Breast epithelium (tissue), 4 donors: ENCODE measurements around the gene DKK2. TPM values are rescaled to one million over a fixed set of nuclear protein-coding genes. Genes with fewer than 3 reads are reported as not detected.
A peak's percentile ranks its signal among the peaks of the same experiment; 100 is the strongest.

Experiments
- DNase-seq, 2 donors: peaks; one replicate each; pipeline ENCODE4 v3.0.0-alpha.2; 2019; ENCODE audit warnings: low spot score in 2 of 2
- H3K27ac ChIP-seq, 2 donors: fragments of 200-600 bp; sonication (generic) in 1 of 2; one replicate each; pipeline ENCODE4 v1.5.1; 2016 to 2019; ENCODE audit warnings: mild to moderate bottlenecking in 1 of 2
- H3K27me3 ChIP-seq, 2 donors: fragments of 200-600 bp; sonication (generic) in 1 of 2; one replicate each; pipeline versions ENCODE4 v1.5.1 to v1.6.0; 2017 to 2019; ENCODE audit warnings: control low read depth in 1 of 2, mild to moderate bottlenecking in 1 of 2
- H3K36me3 ChIP-seq: fragments of 200-600 bp; one replicate; pipeline ENCODE4 v1.5.1; 2019
- H3K4me1 ChIP-seq, 2 donors: fragments of 200-600 bp; sonication (generic); one replicate each; pipeline ENCODE4 v1.5.1; 2016 to 2019; ENCODE audit warnings: control low read depth in 1 of 2
- H3K4me3 ChIP-seq, 3 donors: fragments of 200-600 bp; sonication (generic); 1 replicate in 2 of 3; 2 replicates in 1 of 3; pipeline ENCODE4 v1.5.1; 2016 to 2019; ENCODE audit warnings: mild to moderate bottlenecking in 3 of 3, moderate library complexity in 2 of 3
- H3K9me3 ChIP-seq, 2 donors: fragments of 200-600 bp; sonication (generic) in 1 of 2; one replicate each; pipeline ENCODE4 v1.5.1; 2016 to 2019; ENCODE audit warnings: control low read depth in 1 of 2
- CTCF ChIP-seq, 3 donors: fragments of 450-650 bp; IDR thresholded peaks; one replicate each; pipeline ENCODE4 v1.5.1; 2016 to 2017; ENCODE audit warnings: antibody characterized with exemption in 3 of 3, mild to moderate bottlenecking in 3 of 3, moderate library complexity in 3 of 3
- POLR2A ChIP-seq: fragments of 450-650 bp; IDR thresholded peaks from one replicate; pipeline ENCODE4 v1.6.1; 2016; ENCODE audit warnings: antibody characterized with exemption, mild to moderate bottlenecking, moderate library complexity
- POLR2AphosphoS5 ChIP-seq, 3 donors: sonication (generic); formaldehyde crosslinking; IDR thresholded peaks; one replicate each; pipeline ENCODE4 v1.6.1; 2017; ENCODE audit warnings: antibody characterized with exemption in 3 of 3
- intact Hi-C: fragments of 100-400 bp; cut with DNase I; formaldehyde crosslinking; loops from one replicate; pipeline ENCODE4 v1.15.1; 2023; ENCODE audit warnings: low total_unique reads
- total RNA-seq, 3 donors: library from RNA; depleted of rRNA; stranded (reverse); fragments of >200 nt; gene quantifications; one replicate each; pipeline ENCODE4 v1.1.0, GENCODE V29; 2016

Gene DKK2
- total RNA-seq, 3 donors from 2014 or later = 1.6 to 5.8 (median 1.6) TPM

DNA sequence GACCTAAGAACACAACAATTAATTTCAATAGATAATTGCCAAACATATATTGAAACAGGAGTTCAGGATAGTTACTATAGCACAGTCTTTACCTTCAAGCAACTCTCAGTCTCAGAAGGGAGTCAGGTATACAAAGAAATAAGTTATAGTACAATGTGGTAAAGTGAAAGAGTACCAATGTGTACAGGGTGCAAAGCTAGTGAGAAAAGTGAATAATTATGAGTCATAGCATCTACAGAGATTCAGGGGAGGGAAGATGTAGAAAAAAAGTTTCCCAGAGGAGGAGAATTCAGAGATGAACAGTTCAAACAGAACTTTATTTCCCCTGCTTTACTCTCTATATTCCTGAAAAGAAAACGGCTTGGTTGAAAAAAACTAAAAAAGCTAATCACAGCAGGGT, 22.7 kb upstream of the DKK2 start:
- no peak overlapping the region for H3K4me3 ChIP-seq
- TF ChIP-seq POLR2AphosphoS5 (IDR thresholded peaks at IDR 0.05) = no peak
- TF ChIP-seq CTCF (IDR thresholded peaks at IDR 0.05) = no peak
- no peak for TF ChIP-seq POLR2A
- no peaks in the 10 kb centered on the region for H3K36me3 ChIP-seq
- H3K27me3 ChIP-seq = no peaks in the 10 kb centered on the region
- intact Hi-C loops = no loop called here
- no peaks in the 10 kb centered on the region for H3K9me3 ChIP-seq
- no peak for DNase-seq
- no peaks in the 10 kb centered on the region for H3K4me1 ChIP-seq
- no peak overlapping the region for H3K27ac ChIP-seq

DNA sequence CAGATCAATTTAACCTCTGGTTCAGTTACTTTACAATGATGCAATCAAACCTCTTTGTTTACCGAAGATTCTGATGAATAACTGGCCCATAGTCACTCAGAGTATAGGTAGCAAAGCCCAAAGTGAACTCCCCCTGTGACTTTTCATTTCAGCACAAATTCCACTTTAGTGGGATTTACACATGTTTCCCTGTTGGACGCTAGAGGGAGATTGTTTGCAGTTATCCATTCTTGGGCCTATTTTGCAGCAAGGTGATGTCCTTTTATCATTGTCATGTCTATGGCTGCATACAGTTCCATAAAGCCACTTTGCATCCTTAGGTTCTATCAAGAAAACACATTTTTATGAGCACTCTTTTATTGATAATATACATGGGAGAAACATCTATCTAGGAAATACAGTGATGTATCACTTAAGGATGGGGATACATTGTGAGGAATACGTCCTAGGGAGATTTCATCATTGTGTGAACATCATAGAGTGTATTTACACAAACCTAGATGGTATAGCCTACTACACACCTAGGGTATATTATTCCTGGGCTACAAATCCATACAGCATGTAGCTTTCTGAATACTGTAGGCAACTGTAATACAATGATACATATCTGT, 14.5 kb upstream of the DKK2 start:
- DNase-seq = no peak
- Histone ChIP-seq H3K4me3 (no peak overlapping the region), H3K4me1 (no peaks in the 10 kb centered on the region), H3K27ac (no peak overlapping the region), H3K36me3 (no peaks in the 10 kb centered on the region), H3K9me3 (peaks cover 0 to 12% of the 10 kb centered on the region in 2 donors), H3K27me3 (no peaks in the 10 kb centered on the region)
- intact Hi-C loops = no loop called here
- TF ChIP-seq POLR2A (no peak), POLR2AphosphoS5 (IDR thresholded peaks at IDR 0.05) (no peak), CTCF (IDR thresholded peaks at IDR 0.05) (peak in 1 of 3 donors; percentile 19)

DNA sequence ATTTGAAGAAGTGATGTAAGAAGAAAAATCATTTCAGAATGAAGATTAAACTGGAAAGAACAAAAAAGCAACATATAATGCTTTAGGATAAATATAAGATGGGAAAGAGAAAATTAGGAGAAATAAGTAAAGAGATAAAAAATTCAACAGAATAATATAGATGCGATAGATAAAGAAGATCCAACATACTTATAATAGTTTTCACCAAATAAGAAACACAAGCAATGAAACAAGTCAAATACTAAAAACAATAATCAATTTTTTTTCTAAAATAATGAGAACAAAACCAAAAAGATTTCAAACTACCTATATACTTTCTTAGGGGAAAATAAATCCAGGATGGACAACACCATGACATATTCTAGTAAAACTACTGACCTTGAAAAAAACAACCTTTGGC, 10.1 kb upstream of the DKK2 start:
- H3K4me3 ChIP-seq = no peak overlapping the region
- H3K4me1 ChIP-seq = no peaks in the 10 kb centered on the region
- H3K27ac ChIP-seq = no peak overlapping the region
- peaks cover 0 to 16% of the 10 kb centered on the region in 2 donors for H3K9me3 ChIP-seq
- intact Hi-C loops = no loop called here
- DNase-seq = no peak
- TF ChIP-seq POLR2A = no peak
- no peak for TF ChIP-seq CTCF (IDR thresholded peaks at IDR 0.05)
- TF ChIP-seq POLR2AphosphoS5 (IDR thresholded peaks at IDR 0.05) = no peak
- H3K36me3 ChIP-seq = no peaks in the 10 kb centered on the region
- H3K27me3 ChIP-seq = no peaks in the 10 kb centered on the region

GRCh38 chr4:107044170-107044569, 8.1 kb upstream of the DKK2 start:
- no peaks in the 10 kb centered on the region for H3K36me3 ChIP-seq
- intact Hi-C loops = no loop called here
- H3K27me3 ChIP-seq = peaks cover 0 to 1% of the 10 kb centered on the region in 2 donors
- H3K4me3 ChIP-seq = no peak overlapping the region
- H3K9me3 ChIP-seq = peaks cover 0 to 16% of the 10 kb centered on the region in 2 donors
- no peak for DNase-seq
- no peak overlapping the region for H3K27ac ChIP-seq
- TF ChIP-seq POLR2A (no peak), POLR2AphosphoS5 (IDR thresholded peaks at IDR 0.05) (no peak), CTCF (IDR thresholded peaks at IDR 0.05) (no peak)
- no peaks in the 10 kb centered on the region for H3K4me1 ChIP-seq

GRCh38 chr4:107037199-107037584, 1.1 kb upstream of the DKK2 start:
- Histone ChIP-seq H3K27me3 (peaks cover 0 to 46% of the 10 kb centered on the region in 2 donors), H3K36me3 (no peaks in the 10 kb centered on the region), H3K27ac (no peak overlapping the region), H3K4me3 (peak overlapping the region; percentile 47 to 65 (median 49)), H3K4me1 (peaks cover 2 to 15% of the 10 kb centered on the region in 2 donors), H3K9me3 (no peaks in the 10 kb centered on the region)
- intact Hi-C loops = no loop called here
- DNase-seq = no peak
- TF ChIP-seq POLR2AphosphoS5 (IDR thresholded peaks at IDR 0.05) = no peak
- no peak for TF ChIP-seq POLR2A
- TF ChIP-seq CTCF (IDR thresholded peaks at IDR 0.05) = no peak
